ENCODE results near the gene IL32. TPM values are rescaled to one million over a fixed set of nuclear protein-coding genes. Genes with fewer than 3 reads are reported as not detected.

The IL32 gene
- total RNA-seq, 2 experiments from 2014 or later = 378 to 383 TPM

DNA sequence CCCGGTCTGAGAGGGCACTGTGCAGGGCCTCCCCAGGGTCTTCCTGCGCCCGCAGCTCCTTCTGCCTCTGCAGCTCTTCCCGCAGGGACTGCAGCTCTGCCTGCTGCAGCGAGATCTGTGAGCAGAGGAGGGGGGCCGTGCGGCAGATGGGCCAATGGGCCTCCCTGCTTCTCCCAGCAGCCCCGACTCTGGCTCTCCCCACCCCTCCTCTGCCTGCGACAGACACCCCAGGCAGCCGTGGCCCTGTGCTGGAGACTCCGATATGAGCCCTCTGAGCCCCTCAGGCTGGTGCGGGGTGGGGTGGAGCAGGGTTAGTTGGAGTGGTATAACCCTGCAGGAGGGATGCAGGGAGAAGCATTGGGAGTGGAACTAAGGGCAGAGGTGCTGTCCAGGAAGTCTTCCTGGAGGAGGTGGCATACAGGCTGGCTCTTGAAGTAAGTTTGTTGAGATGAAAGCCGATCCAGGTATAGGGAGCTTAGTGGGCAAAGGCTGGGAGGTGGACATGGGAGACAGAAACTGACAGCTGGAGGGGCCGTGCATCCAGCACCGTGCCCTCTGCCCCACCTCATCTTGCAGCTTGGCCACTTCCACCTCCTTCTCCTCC, 36.6 kb upstream of the IL32 start:
- ChIA-PET CTCF (interaction anchor here (0.6 to 9.0 kb wide), 16 partner anchors 9 to 140 kb away, joined by 3 to 181 read pairs (median 4); partner anchors contain the start of genes CLDN6, IL32, PKMYT1 and TNFRSF12A), POLR2A (interaction anchor here (1.0 to 4.5 kb wide), 14 partner anchors 8 to 130 kb away, joined by 3 to 24 read pairs (median 7); partner anchors contain the start of genes IL32, TNFRSF12A and ZNF213)
- ATAC-seq (ENCODE audit: poor library complexity) (no peak), DNase-seq (peak in 1 of 14 experiments; percentile 36)
- Mint-ChIP-seq H3K27me3 (peaks cover 37% of the 10 kb centered on the region), H3K9me3 (no peaks in the 10 kb centered on the region), H3K4me3 (no peak overlapping the region), H3K4me1 (ENCODE audit: low read depth) (peaks cover 31% of the 10 kb centered on the region), H3K36me3 (ENCODE audit: low read depth) (peaks cover 22% of the 10 kb centered on the region), H3K27ac (no peak overlapping the region)
- peaks cover 20% of the 10 kb centered on the region for H3K36me3 ChIP-seq (ENCODE audit: insufficient read depth, low read length)
- peaks cover 49% of the 10 kb centered on the region for H3K4me1 ChIP-seq (ENCODE audit: insufficient read depth, low read length)
- H3K27ac ChIP-seq (ENCODE audit: low read depth in 1 of 2, low read length in 2 of 2) = no peak overlapping the region
- TF ChIP-seq, protein P1, sequence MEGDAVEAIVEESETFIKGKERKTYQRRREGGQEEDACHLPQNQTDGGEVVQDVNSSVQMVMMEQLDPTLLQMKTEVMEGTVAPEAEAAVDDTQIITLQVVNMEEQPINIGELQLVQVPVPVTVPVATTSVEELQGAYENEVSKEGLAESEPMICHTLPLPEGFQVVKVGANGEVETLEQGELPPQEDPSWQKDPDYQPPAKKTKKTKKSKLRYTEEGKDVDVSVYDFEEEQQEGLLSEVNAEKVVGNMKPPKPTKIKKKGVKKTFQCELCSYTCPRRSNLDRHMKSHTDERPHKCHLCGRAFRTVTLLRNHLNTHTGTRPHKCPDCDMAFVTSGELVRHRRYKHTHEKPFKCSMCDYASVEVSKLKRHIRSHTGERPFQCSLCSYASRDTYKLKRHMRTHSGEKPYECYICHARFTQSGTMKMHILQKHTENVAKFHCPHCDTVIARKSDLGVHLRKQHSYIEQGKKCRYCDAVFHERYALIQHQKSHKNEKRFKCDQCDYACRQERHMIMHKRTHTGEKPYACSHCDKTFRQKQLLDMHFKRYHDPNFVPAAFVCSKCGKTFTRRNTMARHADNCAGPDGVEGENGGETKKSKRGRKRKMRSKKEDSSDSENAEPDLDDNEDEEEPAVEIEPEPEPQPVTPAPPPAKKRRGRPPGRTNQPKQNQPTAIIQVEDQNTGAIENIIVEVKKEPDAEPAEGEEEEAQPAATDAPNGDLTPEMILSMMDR (IDR thresholded peaks at IDR 0.05) = no peak
- no peak overlapping the region for H3K4me3 ChIP-seq (ENCODE audit: low read length)
- peaks cover 0 to 9% of the 10 kb centered on the region in 2 experiments for H3K9me3 ChIP-seq (ENCODE audit: control insufficient read depth in 1 of 2, insufficient read depth in 1 of 2, low read length in 2 of 2)
- peaks cover 31 to 40% of the 10 kb centered on the region in 2 experiments for H3K27me3 ChIP-seq (ENCODE audit: control insufficient read depth in 1 of 2, insufficient read depth in 2 of 2, low read length in 2 of 2)
- intact Hi-C loops (cut with DNase I, micrococcal nuclease) = loop anchor here (1.0 to 10.0 kb wide), 3 partner anchors 26 to 426 kb away; no protein-coding TSS in a partner anchor

DNA sequence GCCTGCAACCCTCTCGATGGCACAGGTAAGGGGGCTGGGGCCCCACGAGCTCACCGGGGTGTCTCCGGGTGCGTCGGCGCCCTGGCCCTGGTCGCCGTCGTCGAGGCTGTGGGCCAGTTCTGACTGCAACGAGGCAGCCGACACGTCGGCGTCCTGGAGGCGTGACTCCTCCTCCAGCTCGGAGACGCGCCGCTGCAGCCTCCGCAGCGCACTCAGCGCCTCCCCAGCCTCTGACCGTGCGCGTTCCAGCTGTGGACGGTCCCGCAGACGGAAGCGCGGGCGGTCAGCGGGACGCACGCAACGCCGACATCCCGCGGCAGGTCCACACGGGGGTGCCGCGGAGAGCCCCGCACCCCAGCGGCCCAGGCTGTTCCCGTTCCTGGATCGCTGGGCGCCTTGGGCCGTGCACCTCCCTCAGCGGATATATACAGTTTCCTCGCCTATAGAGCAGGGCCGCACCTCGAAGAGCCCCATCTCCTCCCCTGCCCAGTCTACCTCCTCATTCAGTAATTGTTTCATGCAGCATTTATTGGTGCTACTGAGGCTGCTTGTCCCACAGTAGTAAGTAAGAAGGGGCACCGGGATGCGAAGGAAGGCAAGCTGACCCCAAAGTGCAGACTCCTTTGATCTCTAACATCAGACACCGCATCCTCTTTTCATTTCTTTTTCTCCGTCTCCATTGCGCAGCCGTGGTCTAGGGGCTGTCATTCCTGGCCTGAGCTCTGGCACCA, 35.8 kb upstream of the IL32 start:
- Mint-ChIP-seq H3K27me3 (peaks cover 46% of the 10 kb centered on the region), H3K4me1 (ENCODE audit: low read depth) (peaks cover 27% of the 10 kb centered on the region), H3K9me3 (no peaks in the 10 kb centered on the region), H3K36me3 (ENCODE audit: low read depth) (peaks cover 18% of the 10 kb centered on the region), H3K27ac (no peak overlapping the region), H3K4me3 (peak overlapping the region; percentile 52)
- Histone ChIP-seq H3K4me1 (ENCODE audit: insufficient read depth, low read length) (peaks cover 41% of the 10 kb centered on the region), H3K36me3 (ENCODE audit: insufficient read depth, low read length) (peaks cover 20% of the 10 kb centered on the region), H3K27ac (ENCODE audit: low read depth in 1 of 2, low read length in 2 of 2) (no peak overlapping the region), H3K4me3 (ENCODE audit: low read length) (peak overlapping the region; percentile 12), H3K27me3 (ENCODE audit: control insufficient read depth in 1 of 2, insufficient read depth in 2 of 2, low read length in 2 of 2) (peaks cover 40 to 44% of the 10 kb centered on the region in 2 experiments), H3K9me3 (ENCODE audit: control insufficient read depth in 1 of 2, insufficient read depth in 1 of 2, low read length in 2 of 2) (peaks cover 0 to 9% of the 10 kb centered on the region in 2 experiments)
- ATAC-seq (ENCODE audit: poor library complexity) = peak; percentile 32
- POLR2A ChIA-PET = interaction anchor here (0.7 to 4.5 kb wide), 8 partner anchors 9 to 129 kb away, joined by 3 to 24 read pairs (median 5); partner anchors contain the start of genes PKMYT1 and TNFRSF12A
- peak in 6 of 14 experiments; percentile 30 to 73 (median 50) for DNase-seq
- intact Hi-C loops (cut with DNase I, micrococcal nuclease) = loop anchor here (2.0 to 10.0 kb wide), 2 partner anchors 27 to 425 kb away; no protein-coding TSS in a partner anchor
- CTCF ChIA-PET = interaction anchor here (1.7 to 9.0 kb wide), 5 partner anchors 24 to 102 kb away, joined by 4 to 181 read pairs (median 13); no protein-coding TSS in a partner anchor
- TF ChIP-seq, protein P1 (IDR thresholded peaks at IDR 0.05) = no peak
